Measurements from ENCODE around the gene ZBTB16.

The ZBTB16 gene

DNA sequence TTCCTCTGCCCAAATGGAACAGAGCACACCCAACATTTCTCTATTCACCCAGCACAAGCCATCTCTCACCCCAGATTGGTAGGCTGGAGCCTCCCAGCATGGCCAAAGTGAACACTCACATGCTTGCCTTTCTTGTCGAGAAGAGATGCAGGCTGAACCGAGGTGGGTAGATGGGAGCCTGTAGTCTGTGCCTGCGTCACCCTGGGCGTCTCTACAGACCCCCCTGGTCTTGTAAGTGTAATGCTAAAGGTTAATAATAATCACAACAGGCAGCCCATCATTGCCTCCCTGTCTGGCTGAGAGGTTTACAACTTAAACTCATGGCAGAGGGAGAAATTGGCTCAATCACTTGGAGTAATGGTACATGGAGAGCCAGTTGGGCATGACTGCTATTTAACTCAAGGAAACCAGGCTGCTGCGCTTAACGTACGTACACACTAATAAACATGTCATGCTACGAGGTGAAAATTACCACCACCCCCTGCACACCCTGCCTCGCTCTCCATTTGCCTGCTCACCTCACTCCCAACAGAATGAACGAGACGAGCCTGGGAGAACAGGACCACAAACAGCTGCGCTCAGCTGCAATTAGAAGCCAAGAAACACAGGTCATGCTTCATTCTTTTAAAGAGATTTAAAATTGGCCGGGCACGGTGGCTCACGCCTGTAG is 9.1 kb upstream of the ZBTB16 start:
- TF ChIP-seq POLR2AphosphoS5 (IDR thresholded peaks at IDR 0.05; ENCODE audit: low read depth) (no peak), SPI1 (IDR thresholded peaks at IDR 0.05; ENCODE audit: borderline replicate concordance, low read depth) (no peak), CTCF (IDR thresholded peaks at IDR 0.05; ENCODE audit: insufficient read depth, low read length) (no peak), GABPA (IDR thresholded peaks at IDR 0.05; ENCODE audit: low read depth) (no peak)
- TF ChIP-seq, protein P1, sequence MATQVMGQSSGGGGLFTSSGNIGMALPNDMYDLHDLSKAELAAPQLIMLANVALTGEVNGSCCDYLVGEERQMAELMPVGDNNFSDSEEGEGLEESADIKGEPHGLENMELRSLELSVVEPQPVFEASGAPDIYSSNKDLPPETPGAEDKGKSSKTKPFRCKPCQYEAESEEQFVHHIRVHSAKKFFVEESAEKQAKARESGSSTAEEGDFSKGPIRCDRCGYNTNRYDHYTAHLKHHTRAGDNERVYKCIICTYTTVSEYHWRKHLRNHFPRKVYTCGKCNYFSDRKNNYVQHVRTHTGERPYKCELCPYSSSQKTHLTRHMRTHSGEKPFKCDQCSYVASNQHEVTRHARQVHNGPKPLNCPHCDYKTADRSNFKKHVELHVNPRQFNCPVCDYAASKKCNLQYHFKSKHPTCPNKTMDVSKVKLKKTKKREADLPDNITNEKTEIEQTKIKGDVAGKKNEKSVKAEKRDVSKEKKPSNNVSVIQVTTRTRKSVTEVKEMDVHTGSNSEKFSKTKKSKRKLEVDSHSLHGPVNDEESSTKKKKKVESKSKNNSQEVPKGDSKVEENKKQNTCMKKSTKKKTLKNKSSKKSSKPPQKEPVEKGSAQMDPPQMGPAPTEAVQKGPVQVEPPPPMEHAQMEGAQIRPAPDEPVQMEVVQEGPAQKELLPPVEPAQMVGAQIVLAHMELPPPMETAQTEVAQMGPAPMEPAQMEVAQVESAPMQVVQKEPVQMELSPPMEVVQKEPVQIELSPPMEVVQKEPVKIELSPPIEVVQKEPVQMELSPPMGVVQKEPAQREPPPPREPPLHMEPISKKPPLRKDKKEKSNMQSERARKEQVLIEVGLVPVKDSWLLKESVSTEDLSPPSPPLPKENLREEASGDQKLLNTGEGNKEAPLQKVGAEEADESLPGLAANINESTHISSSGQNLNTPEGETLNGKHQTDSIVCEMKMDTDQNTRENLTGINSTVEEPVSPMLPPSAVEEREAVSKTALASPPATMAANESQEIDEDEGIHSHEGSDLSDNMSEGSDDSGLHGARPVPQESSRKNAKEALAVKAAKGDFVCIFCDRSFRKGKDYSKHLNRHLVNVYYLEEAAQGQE (IDR thresholded peaks at IDR 0.05; ENCODE audit: insufficient replicate concordance, low read depth) = no peak
- H3K27ac ChIP-seq (replicated peaks) = no peak overlapping the region
- no peaks in the 10 kb centered on the region for H3K27me3 ChIP-seq (ENCODE audit: insufficient read depth, poor library complexity, severe bottlenecking)
- DNase-seq (ENCODE audit: low read depth in 1 of 2, low spot score in 1 of 2) = no peak
- H3K4me3 ChIP-seq (replicated peaks; ENCODE audit: insufficient read depth, low read length) = no peak overlapping the region

GRCh38 chr11:114051558-114051957 is 8.0 kb upstream of the ZBTB16 start:
- TF ChIP-seq POLR2AphosphoS5 (IDR thresholded peaks at IDR 0.05; ENCODE audit: low read depth) (no peak), GABPA (IDR thresholded peaks at IDR 0.05; ENCODE audit: low read depth) (no peak), CTCF (IDR thresholded peaks at IDR 0.05; ENCODE audit: insufficient read depth, low read length) (no peak), SPI1 (IDR thresholded peaks at IDR 0.05; ENCODE audit: borderline replicate concordance, low read depth) (no peak)
- TF ChIP-seq, protein P1 (IDR thresholded peaks at IDR 0.05; ENCODE audit: insufficient replicate concordance, low read depth) = no peak
- Histone ChIP-seq H3K27me3 (ENCODE audit: insufficient read depth, poor library complexity, severe bottlenecking) (no peaks in the 10 kb centered on the region), H3K4me3 (replicated peaks; ENCODE audit: insufficient read depth, low read length) (no peak overlapping the region), H3K27ac (replicated peaks) (no peak overlapping the region)
- no peak for DNase-seq (ENCODE audit: low read depth in 1 of 2, low spot score in 1 of 2)

- TF ChIP-seq, protein P1 (IDR thresholded peaks at IDR 0.05; ENCODE audit: insufficient replicate concordance, low read depth) = no peak
- TF ChIP-seq GABPA (IDR thresholded peaks at IDR 0.05; ENCODE audit: low read depth) = no peak
- no peaks in the 10 kb centered on the region for H3K27me3 ChIP-seq (ENCODE audit: insufficient read depth, poor library complexity, severe bottlenecking)
- no peak overlapping the region for H3K27ac ChIP-seq (replicated peaks)
- no peak for DNase-seq (ENCODE audit: low read depth in 1 of 2, low spot score in 1 of 2)
- H3K4me3 ChIP-seq (replicated peaks; ENCODE audit: insufficient read depth, low read length) = no peak overlapping the region
Measured at GRCh38 chr11:114052160-114052559, 7.4 kb upstream of the ZBTB16 start.

Measured in HL-60 (cell line).